IMR-90 (cell line): ENCODE measurements around the gene PTGR3. TPM values are rescaled to one million over a fixed set of nuclear protein-coding genes. Genes with fewer than 3 reads are reported as not detected.

Experiments
- ATAC-seq: fragments of 200-7000 bp; cut with Tn5 transposase; 2 replicates; pipeline ENCODE4 v1.9.1; 2020; ENCODE audit warnings: low read depth, mild to moderate bottlenecking, moderate library complexity
- BruUV-seq: library from RNA; stranded (reverse); fragments of 400-500 nt; replicated peaks from 2 replicates; lab custom pipeline; 2021; lab: Mats Ljungman, UMichigan
- CTCF ChIA-PET: fragments of 300-600 bp; formaldehyde crosslinking; extraction: SDS; loops from one replicate; lab custom pipeline; 2021; ENCODE audit warnings: antibody characterized with exemption; lab: Yijun Ruan, JAX
- POLR2A ChIA-PET: fragments of 300-600 bp; sonication (Branson Sonifier 250); formaldehyde crosslinking; loops from one replicate; lab custom pipeline; 2022; ENCODE audit warnings: antibody characterized with exemption; ENCODE audit not compliant: unreplicated experiment; lab: Charles Lee
- DNase-seq: peaks from one replicate; pipeline ENCODE4 v3.0.0; 2013
- H2AFZ ChIP-seq: replicated peaks from 2 replicates; pipeline ENCODE3; 2013; ENCODE audit warnings: low read length, mild to moderate bottlenecking; ENCODE audit not compliant: poor library complexity
- H2AK5ac ChIP-seq: 2 replicates; pipeline ENCODE4 v1.6.1; 2013; ENCODE audit warnings: low read depth, low read length, inconsistent platforms
- H2AK9ac ChIP-seq: replicated peaks from 2 replicates; pipeline ENCODE3; 2013; ENCODE audit warnings: mild to moderate bottlenecking, low read depth, low read length, moderate library complexity; ENCODE audit not compliant: poor library complexity
- H2BK120ac ChIP-seq: 2 replicates; pipeline ENCODE4 v1.6.1; 2013; ENCODE audit warnings: low read depth, low read length, inconsistent platforms
- H2BK15ac ChIP-seq: 3 replicates; pipeline ENCODE4 v1.6.1; 2013; ENCODE audit warnings: low read depth, low read length, inconsistent platforms
- H2BK20ac ChIP-seq: 2 replicates; pipeline ENCODE4 v1.6.1; 2013; ENCODE audit warnings: low read depth, mild to moderate bottlenecking, inconsistent platforms, low read length, moderate library complexity
- H2BK5ac ChIP-seq: 2 replicates; pipeline ENCODE4 v1.6.1; 2013; ENCODE audit warnings: mild to moderate bottlenecking, low read depth, low read length, inconsistent platforms; ENCODE audit not compliant: poor library complexity, severe bottlenecking
- H3K14ac ChIP-seq: replicated peaks from 2 replicates; pipeline ENCODE4 v1.6.1; 2013; ENCODE audit warnings: low read depth, low read length, inconsistent platforms
- H3K18ac ChIP-seq: 2 replicates; pipeline ENCODE4 v1.6.1; 2013; ENCODE audit warnings: low read depth, low read length, control low read depth
- H3K23ac ChIP-seq: 2 replicates; pipeline ENCODE4 v1.6.1; 2013; ENCODE audit warnings: low read depth, low read length, inconsistent platforms
- H3K27ac ChIP-seq: 2 replicates; pipeline ENCODE4 v1.5.1; 2013; ENCODE audit warnings: mild to moderate bottlenecking, control low read depth, low read length; ENCODE audit not compliant: insufficient read depth
- H3K27me3 ChIP-seq: 2 replicates; pipeline ENCODE4 v1.6.1; 2013; ENCODE audit warnings: low read length; ENCODE audit not compliant: control insufficient read depth, insufficient read depth
- H3K36me3 ChIP-seq: 2 replicates; pipeline ENCODE4 v1.6.1; 2013; ENCODE audit warnings: low read length, mixed read lengths; ENCODE audit not compliant: control insufficient read depth, insufficient read depth
- H3K4ac ChIP-seq: 2 replicates; pipeline ENCODE4 v1.6.1; 2013; ENCODE audit warnings: low read depth, low read length, inconsistent platforms
- H3K4me1 ChIP-seq: 2 replicates; pipeline ENCODE4 v1.6.1; 2013; ENCODE audit warnings: low read length, mixed read lengths; ENCODE audit not compliant: control insufficient read depth, insufficient read depth
- H3K4me2 ChIP-seq: 2 replicates; pipeline ENCODE4 v1.6.1; 2013; ENCODE audit warnings: low read depth, mild to moderate bottlenecking, control low read depth, low read length, moderate library complexity
- H3K4me3 ChIP-seq: 2 replicates; pipeline ENCODE4 v1.5.1; 2013; ENCODE audit warnings: low read depth, mild to moderate bottlenecking, control low read depth, low read length, moderate library complexity; ENCODE audit not compliant: insufficient read depth
- H3K56ac ChIP-seq: 2 replicates; pipeline ENCODE4 v1.6.1; 2013; ENCODE audit warnings: low read length, inconsistent platforms; ENCODE audit not compliant: insufficient read depth; ENCODE audit errors: extremely low read depth
- H3K79me1 ChIP-seq, 2 experiments: 2 replicates each; pipeline ENCODE4 v1.6.1; 2013; ENCODE audit warnings: low read length in 2 of 2, inconsistent platforms in 1 of 2, low read depth in 1 of 2
- H3K9ac ChIP-seq: 2 replicates; pipeline ENCODE4 v1.6.1; 2013; ENCODE audit warnings: low read depth, low read length, control low read depth
- H3K9me1 ChIP-seq: 2 replicates; pipeline ENCODE4 v1.6.1; 2013; ENCODE audit warnings: low read length, inconsistent platforms; ENCODE audit not compliant: insufficient read depth
- H3K9me3 ChIP-seq: 2 replicates; pipeline ENCODE4 v1.6.1; 2013; ENCODE audit warnings: low read length; ENCODE audit not compliant: control insufficient read depth, insufficient read depth
- H4K20me1 ChIP-seq: 2 replicates; pipeline ENCODE4 v1.6.1; 2013; ENCODE audit warnings: low read length, inconsistent platforms; ENCODE audit not compliant: insufficient read depth
- H4K5ac ChIP-seq: 2 replicates; pipeline ENCODE4 v1.6.1; 2013; ENCODE audit warnings: mild to moderate bottlenecking, low read depth, low read length, control low read depth
- H4K8ac ChIP-seq, 2 experiments: 2 replicates each; pipeline ENCODE4 v1.6.1; 2013; ENCODE audit warnings: low read depth in 2 of 2, low read length in 2 of 2, control low read depth in 1 of 2, inconsistent platforms in 1 of 2
- H4K91ac ChIP-seq: 2 replicates; pipeline ENCODE4 v1.6.1; 2013; ENCODE audit warnings: low read depth, low read length, inconsistent platforms; ENCODE audit not compliant: insufficient read depth
- CEBPB ChIP-seq: IDR thresholded peaks from 2 replicates; pipeline ENCODE4 v1.6.1; 2012; ENCODE audit warnings: low read depth, low read length, improper control_type of control experiment
- CHD1 ChIP-seq: IDR thresholded peaks from 2 replicates; pipeline ENCODE4 v1.6.1; 2012; ENCODE audit warnings: low read depth, low read length, improper control_type of control experiment
- CTCF ChIP-seq: conservative IDR thresholded peaks from 2 replicates; pipeline ENCODE4 v1.5.1; 2012; ENCODE audit warnings: mild to moderate bottlenecking, low read depth, low read length, improper control_type of control experiment
- FOS ChIP-seq: fragments of 150-350 bp; IDR thresholded peaks from 2 replicates; pipeline ENCODE4 v1.6.1; 2016; ENCODE audit warnings: low read depth, low read length
- MAFK ChIP-seq: IDR thresholded peaks from 2 replicates; pipeline ENCODE4 v1.6.1; 2012; ENCODE audit warnings: low read depth, low read length, improper control_type of control experiment
- NFE2L2 ChIP-seq: fragments of 150-350 bp; IDR thresholded peaks from 2 replicates; pipeline ENCODE4 v1.6.1; 2016; ENCODE audit warnings: low read depth, mild to moderate bottlenecking, low read length
- POLR2A ChIP-seq: IDR thresholded peaks from 2 replicates; pipeline ENCODE4 v1.6.1; 2012; ENCODE audit warnings: mild to moderate bottlenecking, low read depth, low read length
- RAD21 ChIP-seq: IDR thresholded peaks from 2 replicates; pipeline ENCODE4 v1.6.1; 2012; ENCODE audit warnings: low read length, improper control_type of control experiment
- RCOR1 ChIP-seq: IDR thresholded peaks from 2 replicates; pipeline ENCODE4 v1.6.1; 2012; ENCODE audit warnings: mild to moderate bottlenecking, low read length, improper control_type of control experiment; ENCODE audit not compliant: insufficient replicate concordance
- RFX5 ChIP-seq: IDR thresholded peaks from 2 replicates; pipeline ENCODE4 v1.8.0; 2012; ENCODE audit warnings: low read depth, mild to moderate bottlenecking, low read length, moderate library complexity
- WGBS, 2 experiments: methylation state at CpG; one replicate each; pipeline versions ENCODE4 v1.1.5 to v1.1.7; 2013; ENCODE audit warnings: missing lambda C conversion rate in 2 of 2; ENCODE audit not compliant: insufficient read length in 1 of 2; ENCODE audit errors: extremely low coverage in 2 of 2; 5-methylcytosine and 5-hydroxymethylcytosine counted together
- dilution Hi-C: fragments of 300-500 bp; cut with HindIII; formaldehyde crosslinking; loops from one replicate; pipeline ENCODE4 v1.14.3; 2018; ENCODE audit warnings: low sequenced_read_pairs; ENCODE audit not compliant: unreplicated experiment
- in situ Hi-C: fragments of 300-500 bp; cut with MboI; formaldehyde crosslinking; loops from 3 replicates; pipeline ENCODE4 v1.14.3; 2019; ENCODE audit warnings: low sequenced_read_pairs, inconsistent platforms, mixed read lengths
- intact Hi-C: fragments of 100-400 bp; cut with micrococcal nuclease; formaldehyde crosslinking; loops from 2 replicates; pipeline ENCODE4 v1.10.0; 2022
- polyA plus RNA-seq, 3 experiments: library from polyadenylated mRNA; depleted of rRNA; stranded (reverse); fragments of >200 nt; gene quantifications; 2 replicates each; pipeline ENCODE4 v1.2.3, GENCODE V29; 2012; ENCODE audit warnings: low replicate concordance in 1 of 3
- total RNA-seq: library from RNA; depleted of rRNA; stranded (reverse); fragments of >200 nt; gene quantifications from 2 replicates; pipeline ENCODE4 v1.2.3, GENCODE V29; 2012

The PTGR3 gene
- total and polyA plus RNA-seq, 2 of the 4 experiments (the other 2 are of a cell fraction): 16.1 to 26.4 TPM

GRCh38 chr18:75162978-75163377 is 46.0 kb downstream of the PTGR3 start:
- H3K4me2 ChIP-seq: no peak overlapping the region

More at GRCh38 chr18:75162978-75163377, 46.0 kb downstream of the PTGR3 start:
- no peak overlapping the region for H4K5ac ChIP-seq
- intact Hi-C loops: no loop called here
- no peak overlapping the region for H4K91ac ChIP-seq
- H3K4ac ChIP-seq: no peak overlapping the region
- H3K9ac ChIP-seq: no peak overlapping the region
- no peak for DNase-seq
- no peak overlapping the region for H3K27ac ChIP-seq
- no peak overlapping the region for H2BK5ac ChIP-seq
- peaks cover 1% of the 10 kb centered on the region; the same call in 1 of the 2 replicates for H3K4me1 ChIP-seq
- CTCF ChIA-PET: no interaction called here
- no peak overlapping the region for H2AK5ac ChIP-seq
- in situ Hi-C loops: no loop called here
- peaks cover 8% of the 10 kb centered on the region; the same call in 1 of the 2 replicates for H3K9me3 ChIP-seq
- H4K8ac ChIP-seq: no peak overlapping the region
- no peak overlapping the region for H3K14ac ChIP-seq
- H3K56ac ChIP-seq: no peak overlapping the region
- no peak for ATAC-seq
- H3K27me3 ChIP-seq: peaks cover 21% of the 10 kb centered on the region
- dilution Hi-C loops: no loop called here
- POLR2A ChIA-PET: no interaction called here
- H2BK20ac ChIP-seq: no peak overlapping the region
- H3K36me3 ChIP-seq: no peaks in the 10 kb centered on the region
- H4K20me1 ChIP-seq: no peaks in the 10 kb centered on the region
- H2AFZ ChIP-seq: no peak overlapping the region
- H3K18ac ChIP-seq: no peak overlapping the region
- H3K79me1 ChIP-seq: no peaks in the 10 kb centered on the region
- TF ChIP-seq NFE2L2 (no peak), MAFK (no peak), RCOR1 (no peak), FOS (no peak), CEBPB (no peak), CTCF (no peak), CHD1 (no peak), RFX5 (no peak), POLR2A (no peak), RAD21 (no peak)
- peaks cover 2% of the 10 kb centered on the region; the same call in 1 of the 2 replicates for H3K9me1 ChIP-seq
- no TSS peak for BruUV-seq
- H2BK15ac ChIP-seq: no peak overlapping the region
- WGBS, 2 experiments: 71% methylated on average over 1 of the region's 4 CpGs; no CpG with 5 or more reads in 1 of the 2 experiments
- no peak overlapping the region for H3K4me3 ChIP-seq
- no peak overlapping the region for H2BK120ac ChIP-seq
- no peak overlapping the region for H2AK9ac ChIP-seq
- H3K23ac ChIP-seq: no peak overlapping the region
